Lower leg skin (tissue), 4 donors: Measurements from ENCODE around the gene TAMM41. TPM values are rescaled to one million over a fixed set of nuclear protein-coding genes. Genes with fewer than 3 reads are reported as not detected.

ENCODE experiments used
- DNase-seq, 2 donors: peaks; one replicate each; pipeline ENCODE4 v3.0.0-alpha.2; 2019; ENCODE audit warnings: low spot score in 2 of 2
- H3K4me3 ChIP-seq: fragments of 200-600 bp; sonication (generic); 2 replicates; pipeline ENCODE4 v1.5.1; 2017; ENCODE audit warnings: mild to moderate bottlenecking, low read depth; ENCODE audit not compliant: poor library complexity, severe bottlenecking
- POLR2A ChIP-seq, 2 donors: fragments of 450-650 bp; IDR thresholded peaks; one replicate each; pipeline ENCODE4 v1.6.1; 2016 to 2017; ENCODE audit warnings: antibody characterized with exemption in 2 of 2, mild to moderate bottlenecking in 1 of 2, moderate library complexity in 1 of 2
- WGBS, 2 donors: methylation state at CpG; one replicate each; pipeline ENCODE4 v1.1.5; 2018; 5-methylcytosine and 5-hydroxymethylcytosine counted together
- intact Hi-C: fragments of 100-400 bp; cut with DNase I; formaldehyde crosslinking; loops from one replicate; pipeline ENCODE4 v1.15.0; 2023; ENCODE audit warnings: low total_unique reads
- total RNA-seq, 4 donors: library from RNA; depleted of rRNA; stranded (reverse); fragments of >200 nt; gene quantifications; one replicate each; pipeline ENCODE4 v1.1.0, GENCODE V29; 2016
- TF ChIP-seq, protein P1 (sequence below), 3 donors: fragments of 450-650 bp; IDR thresholded peaks; one replicate each; pipeline ENCODE4 v1.5.1; 2016; ENCODE audit warnings: antibody characterized with exemption in 3 of 3, mild to moderate bottlenecking in 3 of 3, moderate library complexity in 2 of 3

Gene TAMM41
- total RNA-seq, 4 donors from 2014 or later, result 7.5 to 10.8 (median 9.1) TPM

DNA sequence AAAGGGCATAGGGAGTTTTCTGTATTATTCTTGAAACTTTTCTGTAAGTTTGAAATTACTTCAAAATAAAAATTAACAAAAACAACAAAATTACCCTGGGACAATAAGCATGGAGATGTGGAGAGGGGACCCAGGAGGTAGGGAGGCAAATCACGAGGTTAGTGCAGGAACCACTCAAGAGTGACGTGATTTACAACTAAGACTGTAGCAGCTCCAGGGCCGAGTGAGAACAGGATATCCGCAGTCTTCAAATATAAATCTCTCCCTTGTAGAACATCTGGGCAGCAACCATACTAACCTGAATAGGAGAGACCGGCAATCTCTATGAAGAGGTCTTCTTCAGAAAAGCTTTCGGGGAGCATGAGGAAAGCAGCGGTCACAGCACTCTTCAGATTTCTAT is 17.3 kb downstream of the TAMM41 start:
- no peak overlapping the region for H3K4me3 ChIP-seq
- intact Hi-C loops, result no loop called here
- 81 to 83% methylated on average over 7 of the region's 7 CpGs for WGBS, 2 donors
- TF ChIP-seq POLR2A (IDR thresholded peaks at IDR 0.05), result no peak
- TF ChIP-seq, protein P1, sequence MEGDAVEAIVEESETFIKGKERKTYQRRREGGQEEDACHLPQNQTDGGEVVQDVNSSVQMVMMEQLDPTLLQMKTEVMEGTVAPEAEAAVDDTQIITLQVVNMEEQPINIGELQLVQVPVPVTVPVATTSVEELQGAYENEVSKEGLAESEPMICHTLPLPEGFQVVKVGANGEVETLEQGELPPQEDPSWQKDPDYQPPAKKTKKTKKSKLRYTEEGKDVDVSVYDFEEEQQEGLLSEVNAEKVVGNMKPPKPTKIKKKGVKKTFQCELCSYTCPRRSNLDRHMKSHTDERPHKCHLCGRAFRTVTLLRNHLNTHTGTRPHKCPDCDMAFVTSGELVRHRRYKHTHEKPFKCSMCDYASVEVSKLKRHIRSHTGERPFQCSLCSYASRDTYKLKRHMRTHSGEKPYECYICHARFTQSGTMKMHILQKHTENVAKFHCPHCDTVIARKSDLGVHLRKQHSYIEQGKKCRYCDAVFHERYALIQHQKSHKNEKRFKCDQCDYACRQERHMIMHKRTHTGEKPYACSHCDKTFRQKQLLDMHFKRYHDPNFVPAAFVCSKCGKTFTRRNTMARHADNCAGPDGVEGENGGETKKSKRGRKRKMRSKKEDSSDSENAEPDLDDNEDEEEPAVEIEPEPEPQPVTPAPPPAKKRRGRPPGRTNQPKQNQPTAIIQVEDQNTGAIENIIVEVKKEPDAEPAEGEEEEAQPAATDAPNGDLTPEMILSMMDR (IDR thresholded peaks at IDR 0.05), result no peak
- no peak for DNase-seq

DNA sequence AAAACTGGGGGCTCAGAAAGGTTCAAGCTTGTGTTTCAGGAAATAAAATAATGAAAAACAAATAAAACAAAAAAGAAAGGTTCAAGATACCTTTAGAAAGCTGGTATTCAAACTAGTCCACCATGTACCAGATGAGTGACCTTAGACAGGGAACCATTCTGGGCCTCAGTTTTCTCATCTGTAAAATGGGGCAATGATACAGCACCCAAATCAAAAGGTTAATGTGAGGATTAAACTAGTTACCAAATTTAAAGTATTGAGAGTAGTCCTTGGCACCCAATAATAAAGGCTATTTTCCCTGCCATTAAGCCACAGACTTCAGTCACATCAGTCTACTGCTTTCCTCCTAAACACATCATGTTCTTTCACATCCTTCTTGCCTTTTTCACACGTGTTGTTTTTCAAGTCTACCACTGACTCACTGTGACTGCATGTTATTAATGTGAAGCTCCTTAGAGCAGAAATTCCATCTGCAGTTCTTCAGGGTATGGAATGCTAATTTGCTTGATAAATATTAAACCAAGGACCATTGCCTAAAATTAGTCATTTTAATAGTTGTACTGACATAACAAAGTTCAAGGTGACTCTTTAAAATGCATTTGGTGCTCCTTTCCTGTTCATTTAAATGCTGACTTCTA is 19.9 kb downstream of the TAMM41 start:
- 68 to 86% methylated on average over 1 of the region's 1 CpG for WGBS, 2 donors
- no peak for TF ChIP-seq POLR2A (IDR thresholded peaks at IDR 0.05)
- TF ChIP-seq, protein P1 (IDR thresholded peaks at IDR 0.05), result no peak
- H3K4me3 ChIP-seq, result no peak overlapping the region
- intact Hi-C loops, result no loop called here
- no peak for DNase-seq

DNA sequence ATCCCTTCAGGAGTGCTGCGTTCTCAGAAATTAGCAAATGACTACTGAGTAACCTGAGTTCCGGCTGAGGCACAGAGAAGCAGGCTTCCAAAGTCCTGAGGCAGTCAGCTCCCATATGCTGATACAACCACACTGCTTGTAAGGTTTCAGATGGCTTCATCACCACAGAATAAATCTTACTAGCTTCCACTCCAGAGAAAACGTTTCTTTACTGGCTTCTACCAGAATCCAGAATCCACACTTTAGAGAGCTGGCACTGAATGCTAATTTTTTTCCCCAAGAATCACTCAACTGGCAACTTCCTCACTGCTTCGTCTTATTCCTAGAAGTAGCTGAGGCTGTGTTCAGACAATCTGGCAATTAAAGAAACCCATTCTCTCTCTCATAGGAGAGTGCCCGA is 21.4 kb downstream of the TAMM41 start:
- H3K4me3 ChIP-seq, result no peak overlapping the region
- DNase-seq, result no peak
- intact Hi-C loops, result no loop called here
- TF ChIP-seq POLR2A (IDR thresholded peaks at IDR 0.05), result no peak
- TF ChIP-seq, protein P1 (IDR thresholded peaks at IDR 0.05), result no peak
- WGBS, 2 donors, result 82 to 86% methylated on average over 5 of the region's 5 CpGs

DNA sequence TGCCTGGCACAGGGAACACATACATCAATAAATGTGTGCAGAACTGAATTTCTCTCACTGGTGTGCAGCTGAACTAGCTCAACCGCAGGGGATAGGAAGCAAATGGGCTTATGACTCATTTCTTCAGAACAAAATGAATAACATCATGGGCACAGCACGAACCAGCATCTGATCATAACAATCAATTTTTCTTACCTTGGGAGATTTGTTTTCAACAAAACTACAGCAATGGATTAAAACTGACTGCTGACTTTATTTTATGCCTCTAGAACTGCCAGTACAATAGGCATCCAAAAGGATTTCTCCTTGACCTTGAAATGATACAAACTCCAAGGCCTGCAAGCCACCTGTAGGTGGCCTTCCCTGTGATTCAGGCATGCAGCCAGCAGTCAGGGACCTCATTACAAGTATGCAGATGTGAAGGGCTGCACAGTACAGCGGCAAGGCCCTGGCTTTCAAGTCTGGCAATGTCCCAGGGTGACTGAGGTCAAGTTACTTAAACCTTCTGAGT is 26.1 kb downstream of the TAMM41 start:
- no peak for DNase-seq
- TF ChIP-seq, protein P1 (IDR thresholded peaks at IDR 0.05), result no peak
- TF ChIP-seq POLR2A (IDR thresholded peaks at IDR 0.05), result no peak
- no peak overlapping the region for H3K4me3 ChIP-seq
- 49 to 55% methylated on average over 3 of the region's 3 CpGs for WGBS, 2 donors
- intact Hi-C loops, result no loop called here

DNA sequence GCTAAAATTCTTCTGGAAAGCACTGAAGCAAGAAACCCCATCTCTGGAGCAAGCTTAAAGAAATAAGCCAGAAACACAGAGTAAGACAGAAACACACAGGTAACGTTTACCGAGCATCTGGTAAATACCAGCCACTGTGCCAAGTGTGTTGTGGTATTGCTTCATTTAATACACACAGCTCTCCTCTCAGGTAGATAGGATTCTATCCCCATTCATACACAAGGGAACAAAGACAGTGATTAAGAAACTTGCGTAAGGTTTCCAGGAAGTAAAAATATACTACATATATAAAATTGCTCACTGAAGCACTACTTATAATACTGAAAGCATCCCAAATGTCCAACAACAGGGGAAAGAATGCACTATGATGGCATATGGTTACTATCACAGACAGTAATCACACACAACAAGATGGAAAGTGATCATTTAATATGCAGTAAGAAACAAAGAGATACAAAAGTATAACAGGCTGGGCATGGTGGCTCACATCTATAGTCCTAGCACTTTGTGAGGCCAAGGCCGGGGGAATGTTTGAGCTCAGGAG is 27.5 kb downstream of the TAMM41 start:
- DNase-seq, result no peak
- H3K4me3 ChIP-seq, result no peak overlapping the region
- TF ChIP-seq, protein P1 (IDR thresholded peaks at IDR 0.05), result no peak
- no peak for TF ChIP-seq POLR2A (IDR thresholded peaks at IDR 0.05)
- WGBS, 2 donors, result 73 to 82% methylated on average over 4 of the region's 4 CpGs
- intact Hi-C loops, result no loop called here
